HG03060 (cell line): Measurements from ENCODE around the gene ERC2.

ENCODE experiments used
- ATAC-seq: cut with Tn5 transposase; IDR thresholded peaks from one replicate; pipeline ENCODE4 v1.9.1; 2021; ENCODE audit warnings: low read depth, moderate number of reproducible peaks; ENCODE audit not compliant: unreplicated experiment

Gene ERC2

DNA sequence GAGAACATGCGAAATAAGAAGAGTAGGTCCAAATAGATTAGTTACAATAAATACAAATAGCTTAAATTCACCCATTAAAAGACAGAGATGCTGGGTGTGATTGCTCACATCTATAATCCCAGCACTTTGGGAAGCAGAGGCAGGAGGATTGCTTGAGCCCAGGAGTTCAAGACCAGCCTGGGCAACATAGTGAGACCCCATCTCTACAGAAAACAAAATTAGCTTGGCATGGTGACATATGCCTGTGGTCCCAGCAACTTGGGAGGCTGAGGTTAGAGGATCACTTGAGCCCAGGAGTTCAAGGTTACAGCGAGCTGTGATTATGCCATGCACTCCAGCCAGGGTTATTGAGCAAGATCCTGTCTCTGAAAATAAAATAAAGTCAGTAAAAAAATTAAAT is 872.1 kb downstream of the ERC2 start:
- ATAC-seq = no peak

DNA sequence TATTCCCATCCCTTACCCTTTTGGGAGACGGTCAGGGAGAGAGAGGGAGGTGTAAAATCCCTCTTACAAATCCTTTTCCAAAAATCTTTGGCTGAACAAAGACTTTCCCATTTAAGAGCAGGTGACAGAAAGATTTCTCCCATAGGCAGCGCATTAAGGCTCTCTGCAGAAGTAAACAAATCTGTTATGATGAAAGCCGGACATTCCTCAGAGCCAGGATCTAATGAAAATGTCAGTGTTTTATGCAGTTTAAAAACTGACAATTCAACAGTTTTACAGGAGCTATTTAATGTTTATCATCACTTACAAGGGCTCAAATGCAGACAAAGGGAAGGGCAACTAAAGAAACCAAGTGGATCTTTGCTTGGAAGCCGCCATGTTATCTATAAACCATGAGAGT is 872.8 kb downstream of the ERC2 start:
- ATAC-seq = no peak

DNA sequence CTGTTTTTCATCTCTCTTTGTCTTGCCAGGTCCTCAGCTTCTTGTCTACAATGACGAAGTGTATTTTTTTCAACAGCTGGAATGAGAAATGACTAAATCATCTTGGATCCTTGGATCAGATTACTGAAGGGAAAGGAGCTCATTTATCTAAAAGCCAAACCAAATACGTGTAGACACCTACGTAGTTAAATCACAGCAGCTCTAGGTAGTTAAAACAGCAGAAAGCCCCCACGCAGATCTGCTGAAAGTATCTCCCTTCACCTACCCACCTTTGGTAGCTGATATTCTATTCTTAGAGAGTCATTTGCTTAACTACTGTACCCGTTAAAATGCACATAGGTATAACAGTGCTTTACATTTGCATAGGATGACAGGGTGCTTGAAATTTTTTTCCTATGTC is 875.7 kb downstream of the ERC2 start:
- no peak for ATAC-seq

DNA sequence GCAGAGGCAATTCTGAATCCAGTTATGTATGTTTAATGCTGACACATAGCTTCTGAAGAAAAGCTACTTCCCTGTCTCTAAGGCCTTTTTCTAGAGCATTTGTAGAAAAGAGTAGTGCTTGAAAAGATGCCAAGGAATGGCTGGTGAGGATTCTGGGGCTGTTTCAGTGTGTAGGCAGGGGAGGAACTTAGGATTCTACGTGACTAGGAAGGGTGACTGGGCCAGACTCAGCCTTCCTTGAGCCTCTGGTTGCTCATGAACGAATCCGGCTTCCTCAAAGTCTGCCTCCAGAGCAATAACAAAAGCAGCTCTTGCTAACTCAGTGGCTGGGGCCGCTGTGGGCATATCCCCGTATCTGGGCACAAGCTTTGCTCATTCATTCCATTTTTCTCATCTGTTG is 876.4 kb downstream of the ERC2 start:
- no peak for ATAC-seq

DNA sequence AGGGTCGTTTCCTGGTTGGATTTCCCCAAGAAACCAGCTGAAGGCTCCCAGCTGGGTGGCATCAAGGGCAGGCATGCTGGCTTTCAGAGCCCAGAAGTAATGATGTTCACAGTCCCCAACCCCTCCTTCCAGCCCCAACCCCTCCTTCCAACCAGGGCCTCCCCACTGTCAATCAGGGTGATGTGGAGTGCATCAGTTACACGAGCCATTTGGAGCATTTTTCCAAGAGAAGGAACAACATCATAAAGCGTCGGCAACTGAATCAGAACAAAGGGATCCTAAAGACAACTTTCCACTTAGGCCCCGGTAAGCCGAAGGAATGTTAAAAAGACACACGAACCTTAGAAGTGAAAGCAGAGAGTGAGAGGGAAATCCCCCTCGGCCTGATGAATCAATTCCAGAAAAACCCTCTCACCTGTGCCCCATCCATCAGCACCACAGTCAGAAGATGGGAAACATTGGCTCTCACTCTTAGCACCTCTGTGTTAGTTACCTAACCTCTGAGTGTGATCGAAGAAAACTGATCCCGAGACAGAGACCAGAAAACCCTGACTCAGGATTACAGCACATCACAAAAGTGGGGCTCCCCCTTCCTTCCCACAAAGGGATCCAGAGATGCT is 880.0 kb downstream of the ERC2 start:
- ATAC-seq = no peak

DNA sequence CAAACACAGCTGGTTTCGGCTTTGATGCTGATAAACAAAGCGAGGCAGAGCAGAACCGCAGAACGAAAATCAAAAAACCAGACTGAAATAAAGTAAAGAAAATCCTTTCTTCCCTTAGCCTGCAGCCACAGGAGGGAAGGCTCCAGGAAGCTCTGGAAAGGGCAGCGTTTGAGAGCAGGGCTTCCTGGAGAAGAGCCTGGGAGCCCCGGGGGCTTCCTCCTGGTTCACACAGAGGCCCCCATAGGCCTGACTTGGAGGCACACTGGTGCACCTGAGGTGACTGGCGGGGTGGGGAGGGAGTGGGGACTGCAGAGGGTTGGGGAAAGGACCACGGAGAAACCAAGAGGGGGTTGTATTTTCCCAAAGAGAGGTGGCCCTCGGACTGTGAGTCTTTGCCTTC is 882.4 kb downstream of the ERC2 start:
- ATAC-seq = no peak

DNA sequence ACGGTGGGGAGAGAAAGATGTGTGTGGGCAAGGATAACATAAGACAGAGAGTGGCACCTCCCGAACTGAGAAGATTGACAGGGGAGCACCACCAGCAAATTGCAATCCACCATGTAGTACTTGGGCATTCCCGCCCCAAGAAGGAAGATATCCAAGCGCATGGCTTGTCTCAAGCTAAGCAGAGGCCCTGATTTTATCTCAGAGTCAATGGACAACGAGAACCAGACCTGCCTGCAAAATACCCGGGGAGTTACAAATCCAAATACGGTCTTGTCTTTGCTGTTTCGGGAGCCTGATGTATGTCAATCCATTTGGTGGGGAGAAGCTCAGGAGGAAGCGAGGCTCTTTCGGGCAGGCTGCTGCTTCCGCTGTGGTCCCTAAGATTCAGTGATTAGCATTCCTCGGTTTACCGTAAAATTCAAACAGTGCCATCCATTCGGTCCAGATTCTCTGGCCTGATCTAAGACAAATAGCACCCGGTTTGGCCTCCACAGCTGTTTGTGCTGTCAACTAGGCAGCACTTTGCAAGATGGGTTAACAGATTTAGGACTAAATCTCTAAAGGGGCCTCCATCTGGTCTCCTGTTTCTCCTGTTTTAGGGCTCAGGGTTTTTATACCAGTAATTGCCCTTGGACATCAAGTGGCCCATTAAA is 883.4 kb downstream of the ERC2 start:
- ATAC-seq = no peak

DNA sequence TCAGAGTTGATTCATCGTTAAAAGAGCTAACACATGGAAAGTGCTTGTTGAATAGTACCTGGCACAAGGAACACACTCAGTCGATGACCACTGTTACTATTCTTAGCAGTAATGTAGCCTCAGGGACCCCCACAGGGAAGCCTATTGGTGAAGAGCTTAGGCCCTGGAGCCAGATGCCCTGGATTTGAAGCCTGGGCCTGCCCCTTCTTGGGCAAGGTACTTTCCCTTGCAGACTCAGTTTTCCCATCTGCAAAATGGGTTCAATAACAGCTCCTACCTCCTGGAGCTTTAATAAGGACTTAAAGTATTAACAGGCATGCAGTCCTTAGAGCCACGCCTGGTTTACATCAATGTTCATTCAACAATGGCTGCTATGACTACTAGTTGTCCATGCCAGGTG is 884.2 kb downstream of the ERC2 start:
- ATAC-seq = no peak

DNA sequence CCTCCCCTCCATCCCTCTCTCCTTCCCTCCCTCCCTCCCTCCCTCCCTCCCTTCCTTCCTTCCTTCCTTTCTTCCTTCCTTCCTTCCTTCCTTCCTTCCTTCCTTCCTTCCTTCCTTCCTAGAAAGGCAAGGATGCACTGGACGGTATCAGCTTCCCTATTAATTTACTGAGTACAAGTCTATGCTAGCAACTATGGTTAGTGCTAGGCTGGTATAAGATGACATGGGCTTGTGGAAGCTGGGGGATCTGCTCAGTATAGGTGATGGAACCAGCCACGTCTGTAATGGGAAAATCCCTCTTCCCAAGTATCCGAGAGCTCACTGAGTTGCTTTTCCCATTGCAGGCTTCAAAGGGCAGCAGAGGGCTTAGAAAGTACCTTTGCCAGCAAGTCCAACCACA is 884.8 kb downstream of the ERC2 start:
- ATAC-seq = no peak

DNA sequence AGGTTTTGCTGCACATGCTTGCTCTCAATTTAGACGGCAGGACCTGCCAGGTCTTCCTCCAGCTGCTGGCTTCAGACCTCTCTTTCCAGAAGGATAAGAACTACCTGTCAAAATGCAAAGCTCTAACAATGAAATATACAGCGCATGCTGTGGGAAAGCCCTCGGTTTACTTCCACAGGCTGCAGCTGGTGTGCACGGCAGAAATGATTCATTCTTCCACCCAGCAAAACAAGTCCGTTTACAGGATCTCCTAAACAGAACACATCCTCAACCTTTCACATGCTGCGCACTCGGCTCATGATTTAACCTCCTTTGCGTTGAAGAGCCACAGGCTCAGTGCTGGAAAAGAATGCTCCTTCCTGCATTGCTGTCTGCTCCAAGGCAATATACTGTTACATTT is 888.8 kb downstream of the ERC2 start:
- ATAC-seq = no peak

DNA sequence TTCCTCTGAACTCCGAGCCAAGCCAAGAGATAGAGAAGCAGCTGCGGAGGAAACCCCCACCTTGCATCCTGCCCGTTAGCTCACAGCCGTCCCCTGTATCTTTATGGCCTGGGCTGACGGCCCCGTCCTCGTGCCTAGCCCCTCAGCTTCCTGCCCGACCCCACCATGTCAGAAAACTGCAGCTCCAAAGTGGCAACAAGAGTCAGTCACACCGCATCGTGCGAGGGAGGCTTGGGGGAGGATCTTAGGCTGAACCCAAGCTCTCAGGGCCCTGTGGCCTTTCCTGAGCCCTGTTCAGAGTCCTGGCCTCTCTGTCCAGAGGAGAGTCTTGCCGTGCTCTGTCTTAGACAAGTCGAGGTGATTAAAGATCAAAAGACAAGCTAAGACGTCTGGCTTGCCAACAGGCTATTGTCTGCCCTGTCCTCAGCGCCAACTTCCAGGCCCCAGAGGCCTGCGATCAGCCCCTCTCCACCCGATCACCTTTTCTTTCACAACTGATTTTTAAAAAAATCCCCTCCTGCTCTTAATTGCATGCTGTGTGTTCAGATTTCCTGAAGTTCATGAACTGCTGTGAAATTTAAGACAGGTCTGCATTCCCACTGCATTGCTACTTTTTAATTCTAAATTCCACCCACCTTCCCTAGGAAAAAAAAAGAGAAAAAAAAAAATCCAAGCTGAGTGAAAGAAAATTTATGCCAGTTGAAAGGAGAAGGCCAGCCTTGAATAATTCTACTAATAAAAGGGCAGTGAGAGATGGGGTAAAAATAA is 891.5 kb downstream of the ERC2 start:
- no peak for ATAC-seq

DNA sequence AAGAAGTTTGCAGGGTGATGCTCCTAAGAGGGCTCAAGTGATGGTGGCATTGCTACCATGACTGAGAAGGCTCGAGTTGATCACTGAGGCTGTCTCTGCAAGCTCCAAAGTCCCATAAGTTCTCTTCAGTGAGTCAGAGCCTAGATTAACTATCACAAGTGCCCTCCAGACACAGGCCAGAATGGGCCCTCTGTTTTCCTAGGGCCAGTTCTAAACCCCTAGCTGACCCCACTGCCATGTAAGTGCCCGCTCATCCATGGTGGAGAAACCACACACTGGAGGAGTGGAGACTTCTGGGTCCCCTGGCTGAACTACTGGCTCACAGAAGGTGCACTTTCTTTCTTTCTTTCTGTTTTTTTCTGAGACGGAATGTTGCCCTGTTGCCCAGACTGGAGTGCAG is 893.6 kb downstream of the ERC2 start:
- ATAC-seq = no peak

DNA sequence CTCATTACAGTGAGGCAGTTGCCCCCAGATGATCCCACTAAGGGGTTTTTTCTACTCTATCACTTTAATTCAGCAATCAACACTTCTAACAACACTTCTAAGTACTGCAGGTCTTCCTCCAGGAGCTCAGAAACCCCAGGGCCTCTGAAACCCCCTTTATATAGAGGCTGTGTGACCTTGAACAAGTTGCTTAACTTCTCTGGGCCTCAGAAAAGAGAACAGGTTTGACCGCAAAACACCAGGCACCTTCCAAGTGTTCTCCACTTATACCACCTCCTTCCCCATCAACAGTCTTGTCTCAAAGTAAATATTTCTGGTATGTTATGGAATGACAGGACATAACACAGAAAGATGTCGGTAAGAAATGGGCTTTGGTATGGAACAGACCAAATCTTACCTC is 895.5 kb downstream of the ERC2 start:
- no peak for ATAC-seq

DNA sequence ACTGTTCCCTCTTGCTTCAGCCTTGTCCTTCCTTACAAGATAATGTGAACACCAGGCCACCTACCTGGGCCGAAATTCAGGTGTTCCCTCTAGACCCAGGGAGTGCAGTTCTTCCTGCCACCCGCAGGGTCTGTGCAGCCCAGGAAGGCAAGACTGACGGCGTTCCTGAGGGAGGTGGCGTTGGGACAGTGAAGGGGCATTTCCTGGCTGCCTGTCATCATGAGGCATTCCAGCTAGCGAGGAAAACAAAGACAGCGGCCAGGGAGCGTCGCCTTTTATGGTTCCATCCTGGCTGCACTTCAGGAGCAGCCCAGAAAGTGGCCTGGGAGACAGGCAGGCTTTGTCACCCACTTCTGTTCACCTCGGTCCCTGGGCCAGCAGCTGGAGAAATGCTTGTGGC is 896.4 kb downstream of the ERC2 start:
- no peak for ATAC-seq

DNA sequence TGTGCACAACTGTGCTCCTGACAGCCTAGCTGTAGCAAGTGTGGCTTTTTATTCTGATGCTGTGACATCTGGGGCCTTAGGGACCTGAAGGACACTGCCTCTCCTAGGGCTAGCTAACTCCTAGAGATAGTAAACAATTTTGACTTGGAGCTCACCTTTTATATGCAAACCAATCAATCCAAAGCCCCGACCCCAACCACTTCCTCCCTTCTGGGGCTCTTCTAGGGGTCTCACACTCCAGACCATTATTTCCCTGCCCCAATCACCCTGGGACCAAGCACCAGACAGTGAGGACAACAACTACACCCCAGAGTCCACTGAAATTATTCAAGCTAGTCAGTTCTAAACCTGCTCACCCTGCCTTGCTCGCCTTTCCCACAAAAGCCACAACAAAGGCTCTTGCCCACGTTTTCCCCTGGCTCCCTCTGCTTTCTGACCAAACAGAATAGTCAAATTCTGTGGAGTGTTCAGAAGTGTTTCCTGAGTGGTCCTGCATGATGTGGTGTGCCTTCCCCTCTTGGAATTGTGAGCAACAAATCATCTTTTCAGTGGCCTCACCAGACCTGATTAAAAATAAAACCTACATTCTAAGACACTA is 897.0 kb downstream of the ERC2 start:
- no peak for ATAC-seq

DNA sequence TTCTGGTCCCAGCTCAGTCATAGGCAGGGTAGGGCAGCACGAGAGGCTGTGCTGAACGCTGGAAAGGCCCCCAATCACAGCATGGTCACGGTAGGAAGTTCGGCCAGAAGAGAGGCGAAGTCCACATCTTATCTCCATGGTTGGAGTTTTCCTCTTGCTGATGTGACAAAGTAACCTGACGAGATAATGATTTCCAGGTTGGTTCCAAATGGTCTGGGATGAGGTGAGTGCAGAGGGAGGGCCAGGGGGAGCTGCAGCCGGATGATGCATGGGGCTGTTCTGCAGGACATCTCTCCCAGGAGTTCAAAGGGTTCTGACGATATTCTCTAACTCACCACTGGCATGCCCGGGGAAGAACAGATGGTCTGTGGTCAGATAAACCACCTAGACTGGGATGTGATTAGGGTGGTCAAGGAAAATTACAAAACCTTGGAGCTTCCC is 898.0 kb downstream of the ERC2 start:
- ATAC-seq = no peak

DNA sequence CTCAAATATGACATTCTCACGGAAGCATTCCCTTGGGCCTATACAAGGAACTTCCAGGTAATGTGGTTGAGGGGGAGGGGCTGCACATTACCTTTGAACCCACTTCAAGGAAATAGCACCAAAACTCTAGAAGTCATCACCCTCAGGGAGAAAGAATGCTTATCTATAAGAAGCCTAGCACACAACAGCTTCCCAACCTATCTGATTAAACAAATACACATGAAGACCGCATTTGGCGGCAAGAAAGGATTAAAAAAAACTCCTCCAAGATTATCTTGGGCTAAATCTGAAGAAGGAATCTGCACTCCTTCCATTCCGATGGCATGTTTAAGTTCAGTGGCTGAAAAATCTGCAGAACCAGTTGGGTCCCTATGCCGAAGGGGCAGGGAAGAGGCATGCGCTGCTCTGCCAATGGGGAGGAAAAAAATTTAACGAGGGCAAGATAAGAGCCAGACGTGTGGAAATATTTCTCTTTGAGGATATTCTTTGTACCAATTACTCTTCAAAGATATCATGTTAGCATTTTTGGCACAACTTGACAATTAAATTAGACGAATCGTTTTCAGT is 899.2 kb downstream of the ERC2 start:
- ATAC-seq = no peak

DNA sequence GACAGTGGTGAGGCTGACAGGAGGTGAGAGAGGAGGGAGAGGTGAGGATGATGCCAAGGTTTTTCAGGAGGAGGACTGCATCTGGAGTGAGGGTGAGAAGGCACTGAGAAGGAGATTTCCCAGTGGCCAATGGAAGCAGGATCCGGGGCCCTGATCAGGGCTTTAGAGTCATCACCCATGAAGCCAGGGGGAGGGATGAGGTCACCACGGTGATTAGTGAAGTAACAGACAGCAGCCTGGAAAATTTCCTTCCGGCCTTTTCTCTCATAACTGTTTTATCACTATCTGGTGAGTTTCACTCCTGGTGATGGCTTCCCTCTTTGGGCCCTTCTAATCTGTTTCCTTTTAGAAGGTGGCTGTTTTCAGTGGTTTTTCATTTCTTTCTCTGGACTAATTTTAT is 900.7 kb downstream of the ERC2 start:
- ATAC-seq = no peak

DNA sequence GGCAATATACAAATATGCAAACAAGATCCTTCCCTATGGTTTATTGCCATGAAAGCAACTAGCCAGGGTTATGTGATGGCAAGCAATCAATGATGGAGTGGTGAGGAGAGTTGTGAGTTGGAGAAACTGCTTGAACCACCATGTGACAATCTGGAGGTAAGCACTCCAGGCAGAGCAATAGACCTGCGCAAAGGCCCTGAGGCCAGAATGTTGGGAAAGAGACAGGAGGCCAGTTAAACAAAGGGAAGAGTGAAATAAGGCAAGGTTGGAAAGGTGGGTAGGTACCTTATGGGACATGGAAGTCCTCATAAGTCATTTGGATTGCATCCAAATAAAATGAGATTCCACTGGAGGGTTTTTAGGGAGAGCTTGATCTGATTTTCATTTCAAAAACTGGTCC is 901.1 kb downstream of the ERC2 start:
- no peak for ATAC-seq

DNA sequence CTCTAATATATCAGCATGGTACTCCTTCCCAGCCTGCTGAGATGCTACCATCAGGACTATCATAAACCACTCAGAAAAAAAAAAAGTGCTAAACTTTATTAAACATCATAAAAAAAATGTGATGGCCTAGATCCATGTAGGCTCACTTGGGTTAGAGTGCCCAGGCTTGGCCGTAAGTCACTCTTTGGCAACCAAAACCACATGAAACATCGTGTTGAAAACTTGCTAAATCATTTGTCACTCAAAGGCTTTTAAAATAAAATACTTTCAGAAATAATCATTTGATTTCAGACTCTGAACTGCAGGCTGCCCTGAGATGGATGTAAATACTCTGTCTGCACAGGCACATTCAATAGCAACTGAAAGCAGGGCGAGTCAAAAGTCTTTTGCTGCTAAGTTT is 902.7 kb downstream of the ERC2 start:
- no peak for ATAC-seq

DNA sequence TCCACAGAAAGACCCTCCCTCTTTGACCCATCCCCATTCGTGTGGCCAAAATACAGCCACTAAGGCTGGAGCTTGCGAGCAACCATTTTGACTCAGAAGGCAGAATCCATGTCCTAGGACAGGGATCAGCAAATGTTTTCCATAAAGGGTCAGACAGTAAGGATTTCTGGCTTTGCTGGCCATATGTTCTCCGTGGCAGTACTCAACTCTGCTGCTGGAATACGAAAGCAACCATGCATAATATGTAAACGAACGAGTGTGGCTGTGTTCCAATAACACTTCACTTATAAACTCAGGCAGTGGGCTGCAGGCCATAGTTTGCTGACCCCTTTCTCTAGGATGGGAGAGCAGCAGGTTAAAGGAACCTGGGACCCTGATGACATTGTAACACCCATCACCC is 903.5 kb downstream of the ERC2 start:
- ATAC-seq = no peak
